NT2/D1 (cell line): ENCODE measurements around the gene TMEM178A.

Experiments used
- SUZ12 ChIP-seq: IDR thresholded peaks from 2 replicates; pipeline ENCODE4 v1.6.1; 2011; ENCODE audit not compliant: insufficient read length, insufficient read depth; ENCODE audit errors: extremely low read depth
- YY1 ChIP-seq: IDR thresholded peaks from 2 replicates; pipeline ENCODE4 v1.6.1; 2011; ENCODE audit not compliant: insufficient read length, insufficient read depth

- TF ChIP-seq YY1 = no peak
- TF ChIP-seq SUZ12 = no peak
Measured at GRCh38 chr2:39620067-39620466, 45.6 kb upstream of the TMEM178A start.
